Pancreas (tissue), 10 donors: ENCODE measurements around the gene CDHR2. TPM values are rescaled to one million over a fixed set of nuclear protein-coding genes. Genes with fewer than 3 reads are reported as not detected.
"Not testable (repeated sequence)": the region's sequence is repeated elsewhere in the genome, so short reads cannot be mapped to it uniquely, and the experiment has no call there.

Source experiments
- ATAC-seq, 4 donors: fragments of 200-7000 bp; cut with Tn5 transposase; one replicate each; pipeline versions ENCODE4 v1.8.0 to v1.9.1; 2020; ENCODE audit warnings: mild to moderate bottlenecking in 4 of 4, moderate library complexity in 4 of 4
- DNase-seq, 6 donors: peaks; one replicate each; pipeline ENCODE4 v3.0.0-alpha.2; 2020
- FAIRE-seq: peaks from 2 replicates; lab custom pipeline; 2012; peaks lifted over from hg19 to GRCh38; lab: Jason Lieb, UNC
- H3K27ac ChIP-seq, 4 donors: fragments of 200-600 bp; sonication (generic); 1 replicate in 3 of 4; 2 replicates in 1 of 4; pipeline versions ENCODE4 v1.5.0 to v1.8.0; 2020
- H3K27me3 ChIP-seq, 4 donors: fragments of 200-600 bp; one replicate each; pipeline ENCODE4 v1.8.0; 2021
- H3K36me3 ChIP-seq, 3 donors: fragments of 200-600 bp; sonication (generic) in 1 of 3; one replicate each; pipeline versions ENCODE4 v1.5.0 to v1.8.0; 2020 to 2021
- H3K4me1 ChIP-seq, 3 donors: fragments of 200-600 bp; one replicate each; pipeline ENCODE4 v1.8.0; 2021
- H3K4me3 ChIP-seq, 4 donors: fragments of 200-600 bp; sonication (generic) in 2 of 4; one replicate each; pipeline versions ENCODE4 v1.5.0 to v1.8.0; 2020 to 2021
- H3K9me3 ChIP-seq, 4 donors: fragments of 200-600 bp; one replicate each; pipeline ENCODE4 v1.8.0; 2021
- WGBS, 2 donors: extraction: QIAGEN DNeasy Blood & Tissue Kit; methylation state at CpG; one replicate each; pipeline ENCODE4 v1.1.7; 2013; 5-methylcytosine and 5-hydroxymethylcytosine counted together
- intact Hi-C, 3 donors: fragments of 100-400 bp; cut with DNase I; formaldehyde crosslinking; loops; one replicate each; pipeline versions ENCODE4 v1.11.1 to v1.14.2; 2022
- polyA plus RNA-seq, 2 donors: library from polyadenylated mRNA; stranded (reverse); fragments of 200-250 nt; gene quantifications; one replicate each; pipeline ENCODE4 v1.2.3, GENCODE V29; 2013
- total RNA-seq, 6 donors: library from RNA; stranded (reverse); fragmentation: NEBNext Ultra II Directional in 4 of 6; extraction: Animal tissue kit (Norgen Biotek cat#: 25700) in 4 of 6; gene quantifications; one replicate each; pipeline versions ENCODE4 v1.2.1 to v1.2.4, GENCODE V29; 2021 to 2023
- TF ChIP-seq, protein P1 (sequence below), 4 donors: fragments of 200-600 bp; sonication (generic) in 3 of 4; IDR thresholded peaks; one replicate each; pipeline versions ENCODE4 v1.5.0 to v1.8.0; 2021; ENCODE audit warnings: antibody characterized with exemption in 4 of 4
- donor health status: healthy with polysubstance abuse.
- donor health status: DM: no; HTN: no; CAD: no; lungs with moderate emphysema.
- donor health status: DM: no; HTN: no; CAD: no.
- donor health status: control.
- donor health status: control.
- donor health status: Bipolar disorder and iron deficiency.
- donor health status: DM: yes; HTN: yes; CAD: no.
- donor health status: DM: no; HTN: no; CAD: no.
- donor health status: DM: no; HTN: no; CAD: no.
- donor health status: DM: yes; HTN: yes; CAD: no.

The CDHR2 gene
- total and polyA plus RNA-seq, 8 donors: 0.19 to 1.1 (median 0.26) TPM; not detected in 1

- no peak for FAIRE-seq
- H3K4me3 ChIP-seq: no peak overlapping the region
- intact Hi-C loops: no loop called here
- DNase-seq: no peak
- no peaks in the 10 kb centered on the region for H3K9me3 ChIP-seq
- H3K36me3 ChIP-seq: no peaks in the 10 kb centered on the region
- H3K4me1 ChIP-seq: no peaks in the 10 kb centered on the region
- no peaks in the 10 kb centered on the region for H3K27me3 ChIP-seq
- ATAC-seq: no peak
- no peak overlapping the region for H3K27ac ChIP-seq
- TF ChIP-seq, protein P1, sequence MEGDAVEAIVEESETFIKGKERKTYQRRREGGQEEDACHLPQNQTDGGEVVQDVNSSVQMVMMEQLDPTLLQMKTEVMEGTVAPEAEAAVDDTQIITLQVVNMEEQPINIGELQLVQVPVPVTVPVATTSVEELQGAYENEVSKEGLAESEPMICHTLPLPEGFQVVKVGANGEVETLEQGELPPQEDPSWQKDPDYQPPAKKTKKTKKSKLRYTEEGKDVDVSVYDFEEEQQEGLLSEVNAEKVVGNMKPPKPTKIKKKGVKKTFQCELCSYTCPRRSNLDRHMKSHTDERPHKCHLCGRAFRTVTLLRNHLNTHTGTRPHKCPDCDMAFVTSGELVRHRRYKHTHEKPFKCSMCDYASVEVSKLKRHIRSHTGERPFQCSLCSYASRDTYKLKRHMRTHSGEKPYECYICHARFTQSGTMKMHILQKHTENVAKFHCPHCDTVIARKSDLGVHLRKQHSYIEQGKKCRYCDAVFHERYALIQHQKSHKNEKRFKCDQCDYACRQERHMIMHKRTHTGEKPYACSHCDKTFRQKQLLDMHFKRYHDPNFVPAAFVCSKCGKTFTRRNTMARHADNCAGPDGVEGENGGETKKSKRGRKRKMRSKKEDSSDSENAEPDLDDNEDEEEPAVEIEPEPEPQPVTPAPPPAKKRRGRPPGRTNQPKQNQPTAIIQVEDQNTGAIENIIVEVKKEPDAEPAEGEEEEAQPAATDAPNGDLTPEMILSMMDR (IDR thresholded peaks at IDR 0.05): no peak
Observed at GRCh38 chr5:176588297-176588696, 39.2 kb downstream of the CDHR2 start.

DNA sequence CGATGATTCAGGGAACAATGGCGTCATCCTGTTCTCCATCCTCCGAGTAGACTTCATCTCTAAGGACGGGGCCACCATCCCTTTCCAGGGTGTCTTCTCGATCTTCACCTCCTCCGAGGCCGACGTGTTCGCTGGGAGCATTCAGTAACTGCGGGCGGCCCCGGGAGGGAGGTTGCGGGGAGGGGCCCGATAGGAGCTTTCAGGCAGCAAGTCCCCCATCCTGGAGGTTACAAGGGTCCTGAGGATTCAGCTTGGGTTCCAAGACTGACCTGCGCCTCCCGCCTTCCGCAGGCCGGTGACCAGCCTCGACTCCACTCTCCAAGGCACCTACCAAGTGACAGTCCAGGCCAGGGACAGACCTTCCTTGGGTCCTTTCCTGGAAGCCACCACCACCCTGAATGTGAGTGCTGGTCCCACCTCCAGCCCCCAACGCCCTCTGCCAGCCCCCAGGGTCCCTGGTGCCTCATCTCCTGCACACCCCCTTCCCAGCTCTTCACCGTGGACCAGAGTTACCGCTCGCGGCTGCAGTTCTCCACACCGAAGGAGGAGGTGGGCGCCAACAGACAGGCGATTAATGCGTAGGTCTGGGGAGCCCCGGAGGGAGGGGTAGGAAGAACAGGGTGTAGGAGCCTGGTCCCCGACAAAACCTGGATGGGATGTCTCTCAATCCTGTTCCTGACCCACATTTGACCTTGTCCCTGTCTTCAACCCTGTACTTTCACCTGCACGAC, 40.1 kb downstream of the CDHR2 start:
- H3K9me3 ChIP-seq: no peaks in the 10 kb centered on the region
- no peak for DNase-seq
- H3K4me3 ChIP-seq: no peak overlapping the region
- no peak overlapping the region for H3K27ac ChIP-seq
- no peak for FAIRE-seq
- TF ChIP-seq, protein P1 (IDR thresholded peaks at IDR 0.05): no peak
- H3K36me3 ChIP-seq: no peaks in the 10 kb centered on the region
- WGBS, 2 donors: 74 to 82% methylated on average over 31 of the region's 31 CpGs
- H3K4me1 ChIP-seq: no peaks in the 10 kb centered on the region
- ATAC-seq: no peak
- H3K27me3 ChIP-seq: no peaks in the 10 kb centered on the region
- intact Hi-C loops: no loop called here

GRCh38 chr5:176590035-176590717, 41.0 kb downstream of the CDHR2 start:
- Histone ChIP-seq H3K4me1 (no peaks in the 10 kb centered on the region), H3K4me3 (no peak overlapping the region), H3K27me3 (no peaks in the 10 kb centered on the region), H3K36me3 (no peaks in the 10 kb centered on the region), H3K27ac (no peak overlapping the region), H3K9me3 (no peaks in the 10 kb centered on the region)
- WGBS, 2 donors: 76 to 84% methylated on average over 17 of the region's 17 CpGs
- DNase-seq: no peak
- TF ChIP-seq, protein P1 (IDR thresholded peaks at IDR 0.05): no peak
- ATAC-seq: no peak
- FAIRE-seq: no peak
- intact Hi-C loops: no loop called here

DNA sequence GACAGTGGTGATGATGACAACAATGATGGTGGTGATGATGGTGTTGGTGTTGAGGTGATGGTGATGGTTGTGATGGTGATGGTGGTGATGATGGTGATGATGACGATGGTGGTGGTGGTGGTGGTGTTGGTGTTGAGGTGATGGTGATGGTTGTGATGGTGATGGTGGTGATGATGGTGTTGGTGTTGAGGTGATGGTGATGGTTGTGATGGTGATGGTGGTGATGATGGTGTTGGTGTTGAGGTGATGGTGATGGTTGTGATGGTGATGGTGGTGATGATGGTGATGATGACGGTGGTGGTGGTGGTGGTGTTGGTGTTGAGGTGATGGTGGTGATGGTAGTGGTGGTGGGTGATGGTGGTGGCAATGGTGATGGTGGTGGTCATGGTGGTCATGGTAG, 42.5 kb downstream of the CDHR2 start:
- H3K4me3 ChIP-seq, intact Hi-C loops, H3K9me3 ChIP-seq, H3K27ac ChIP-seq, H3K36me3 ChIP-seq, ATAC-seq, H3K27me3 ChIP-seq, H3K4me1 ChIP-seq, DNase-seq: not testable (repeated sequence)
- FAIRE-seq: peak; percentile 99
- 63 to 82% methylated on average over 1 to 2 of the region's 2 CpGs for WGBS, 2 donors

DNA sequence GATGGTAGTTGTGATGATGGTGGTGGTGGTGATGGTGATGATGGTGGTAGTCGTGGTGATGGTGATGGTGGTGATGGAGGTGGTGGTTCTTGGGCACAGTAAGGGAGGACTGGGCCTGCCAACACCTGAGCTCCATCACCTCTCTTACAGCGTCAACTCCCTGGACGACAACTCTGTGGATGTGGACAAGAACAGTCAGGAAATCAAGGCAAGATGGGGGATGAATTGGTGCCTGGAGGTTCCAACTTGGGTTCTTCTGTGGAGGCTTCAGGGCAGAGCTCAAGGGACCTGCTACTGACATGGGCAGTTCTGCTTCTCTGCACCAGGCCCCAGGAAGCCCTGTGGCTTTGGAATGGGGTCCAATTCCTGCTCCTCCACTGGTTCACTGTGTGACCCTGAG, 43.4 kb downstream of the CDHR2 start:
- DNase-seq (no peak), ATAC-seq (no peak), FAIRE-seq (no peak)
- TF ChIP-seq, protein P1 (IDR thresholded peaks at IDR 0.05): no peak
- Histone ChIP-seq H3K4me1 (no peaks in the 10 kb centered on the region), H3K27ac (no peak overlapping the region), H3K27me3 (no peaks in the 10 kb centered on the region), H3K9me3 (no peaks in the 10 kb centered on the region), H3K4me3 (no peak overlapping the region), H3K36me3 (no peaks in the 10 kb centered on the region)
- intact Hi-C loops: no loop called here
- WGBS, 2 donors: 84 to 90% methylated on average over 3 of the region's 3 CpGs
